ENCODE data around the gene APAF1.

GRCh38 chr12:98674841-98675240 is 29.8 kb downstream of the APAF1 start:
- TF ChIP-seq CTCF (conservative IDR thresholded peaks at IDR 0.05; ENCODE audit: low read depth, low read length), result no peak
- TF ChIP-seq EZH2 (IDR thresholded peaks at IDR 0.05; ENCODE audit: low read length, unreplicated experiment), result no peak
